T-cell (primary cell): Measurements from ENCODE around the gene MYADML2. TPM values are rescaled to one million over a fixed set of nuclear protein-coding genes. Genes with fewer than 3 reads are reported as not detected.

Source experiments
- ATAC-seq, 4 experiments: fragments of 200-7000 bp in 3 of 4; fragments of 150-1000 bp in 1 of 4; cut with Tn5 transposase; replicated peaks in 1 of 4; 1 replicate in 3 of 4; 2 replicates in 1 of 4; pipeline ENCODE4 v1.10.0; 2021; ENCODE audit warnings: moderate library complexity in 3 of 4, mild to moderate bottlenecking in 2 of 4, moderate number of reproducible peaks in 1 of 4
- CTCF ChIA-PET, 2 donors: fragments of 300-600 bp; sonication (Branson Sonifier 250); formaldehyde crosslinking; loops; one replicate each; lab custom pipeline; 2022; ENCODE audit warnings: antibody characterized with exemption in 2 of 2; lab: Charles Lee
- POLR2A ChIA-PET, 2 donors: fragments of 300-600 bp; sonication (Branson Sonifier 250); formaldehyde crosslinking; loops; one replicate each; lab custom pipeline; 2022; ENCODE audit warnings: antibody characterized with exemption in 2 of 2; lab: Charles Lee
- DNase-seq, 35 experiments: peaks; one replicate each; pipeline versions ENCODE4 v3.0.0 to v3.0.0-alpha.2; 2013 to 2023
- H3K27ac ChIP-seq: one replicate; pipeline ENCODE4 v1.5.1; 2013; ENCODE audit warnings: low read length
- H3K27me3 ChIP-seq, 2 experiments: replicated peaks in 1 of 2; 1 replicate in 1 of 2; 2 replicates in 1 of 2; pipeline versions ENCODE4 v1.6.1 to v1.7.0; 2013; ENCODE audit warnings: low read length in 1 of 2, mixed read lengths in 1 of 2; ENCODE audit not compliant: control insufficient read depth in 2 of 2, insufficient read depth in 2 of 2; ENCODE audit errors: extremely low read depth in 1 of 2
- H3K36me3 ChIP-seq, 2 donors: 1 replicate in 1 of 2; 2 replicates in 1 of 2; pipeline versions ENCODE4 v1.6.1 to v1.7.0; 2013; ENCODE audit warnings: low read length in 1 of 2; ENCODE audit not compliant: control insufficient read depth in 2 of 2, insufficient read depth in 1 of 2; ENCODE audit errors: extremely low read depth in 1 of 2
- H3K4me1 ChIP-seq, 2 experiments: 1 replicate in 1 of 2; 2 replicates in 1 of 2; pipeline versions ENCODE4 v1.6.1 to v1.7.0; 2013; ENCODE audit warnings: low read length in 2 of 2, mixed read lengths in 1 of 2; ENCODE audit not compliant: insufficient read depth in 2 of 2, control insufficient read depth in 1 of 2; ENCODE audit errors: extremely low read depth in 1 of 2
- H3K4me3 ChIP-seq, 2 donors: 1 replicate in 1 of 2; 2 replicates in 1 of 2; pipeline versions ENCODE4 v1.5.1 to v1.7.0; 2013; ENCODE audit warnings: mild to moderate bottlenecking in 2 of 2, low read length in 1 of 2, moderate library complexity in 1 of 2; ENCODE audit not compliant: control insufficient read depth in 1 of 2; ENCODE audit errors: extremely low read depth in 1 of 2
- H3K9me3 ChIP-seq: 2 replicates; pipeline ENCODE4 v1.7.0; 2013
- H3K27ac Mint-ChIP-seq, 2 donors: one replicate each; pipeline ENCODE4 v1.8.0; 2020 to 2021; ENCODE audit warnings: mild to moderate bottlenecking in 2 of 2, mixed read lengths in 2 of 2
- H3K27me3 Mint-ChIP-seq, 2 donors: one replicate each; pipeline ENCODE4 v1.8.0; 2021 to 2022; ENCODE audit warnings: mixed read lengths in 2 of 2
- H3K36me3 Mint-ChIP-seq: one replicate; pipeline ENCODE4 v1.8.0; 2021; ENCODE audit warnings: mixed read lengths
- H3K4me1 Mint-ChIP-seq, 3 donors: one replicate each; pipeline ENCODE4 v1.8.0; 2020 to 2022; ENCODE audit warnings: mixed read lengths in 3 of 3, mild to moderate bottlenecking in 1 of 3
- H3K4me3 Mint-ChIP-seq, 3 donors: one replicate each; pipeline ENCODE4 v1.8.0; 2020 to 2022; ENCODE audit warnings: mild to moderate bottlenecking in 3 of 3, mixed read lengths in 3 of 3, moderate library complexity in 3 of 3
- H3K9me3 Mint-ChIP-seq, 3 donors: one replicate each; pipeline ENCODE4 v1.8.0; 2020 to 2022; ENCODE audit warnings: mixed read lengths in 3 of 3
- WGBS: methylation state at CpG from one replicate; pipeline ENCODE4 v1.1.5; 2013; ENCODE audit warnings: missing lambda C conversion rate; ENCODE audit not compliant: insufficient coverage; 5-methylcytosine and 5-hydroxymethylcytosine counted together
- total RNA-seq, 35 experiments: library from RNA in 6 of 35; stranded (reverse) in 6 of 35; fragments of 120-200 nt in 1 of 35; gene quantifications; one replicate each; pipeline versions ENCODE4 v1.2.1 to v1.2.4 and lab custom pipeline; 2013 to 2026

MYADML2 gene
- total RNA-seq, 5 donors from 2014 or later (not counting 1 experiment from before 2014, with no cell fraction given) = not detected

DNA sequence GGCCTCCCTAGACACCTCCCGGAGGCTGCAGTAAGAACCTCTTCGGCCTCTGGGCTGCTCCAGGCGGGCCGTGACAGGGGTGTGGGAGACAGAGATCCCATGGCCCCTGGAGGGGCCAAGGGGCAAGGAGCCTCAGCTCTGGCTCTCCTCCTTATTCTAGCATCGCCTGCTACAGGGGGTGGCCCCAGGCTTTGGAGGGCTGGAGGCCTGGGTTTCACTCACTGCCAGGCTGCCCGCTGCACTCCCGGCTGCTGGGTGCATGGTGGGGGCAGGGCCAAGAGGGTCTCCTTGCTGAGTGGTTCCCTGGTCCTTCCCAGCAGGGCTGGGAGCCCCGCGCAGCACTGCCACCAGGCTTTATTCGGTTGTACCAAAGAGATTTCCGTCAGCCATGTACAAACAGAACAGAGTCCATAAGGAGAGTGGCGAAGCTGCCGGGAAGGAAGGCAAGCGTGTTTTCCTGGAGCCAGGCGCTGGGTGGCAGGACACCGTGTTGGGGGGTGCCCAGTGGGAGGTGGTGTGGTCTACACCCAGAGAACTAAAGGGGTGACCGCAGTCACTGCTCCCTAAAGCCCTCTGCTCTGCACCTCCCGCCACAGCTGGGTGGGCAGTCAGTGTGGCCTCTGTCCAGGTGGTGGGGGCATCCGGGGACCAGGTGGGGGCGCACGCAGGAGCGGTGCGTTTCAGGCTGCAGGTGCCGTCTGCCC, 43.0 kb downstream of the MYADML2 start:
- H3K27ac Mint-ChIP-seq = no peak overlapping the region
- Histone ChIP-seq H3K27ac (no peak overlapping the region), H3K4me3 (no peak overlapping the region), H3K36me3 (peaks cover 31 to 49% of the 10 kb centered on the region in 2 donors), H3K9me3 (no peaks in the 10 kb centered on the region), H3K27me3 (peaks cover 0 to 23% of the 10 kb centered on the region in 2 experiments), H3K4me1 (peaks cover 0 to 20% of the 10 kb centered on the region in 2 experiments)
- WGBS = 98% methylated on average over 20 of the region's 24 CpGs
- H3K36me3 Mint-ChIP-seq = peaks cover 13% of the 10 kb centered on the region
- ATAC-seq = no peak
- H3K27me3 Mint-ChIP-seq = peaks cover 8 to 14% of the 10 kb centered on the region in 2 donors
- no peak for DNase-seq
- no peak overlapping the region for H3K4me3 Mint-ChIP-seq
- peaks cover 6 to 8% (median 6%) of the 10 kb centered on the region in 3 donors for H3K4me1 Mint-ChIP-seq
- CTCF ChIA-PET = no interaction called here
- POLR2A ChIA-PET = no interaction called here
- no peaks in the 10 kb centered on the region for H3K9me3 Mint-ChIP-seq

GRCh38 chr17:81903415-81903831, 43.6 kb downstream of the MYADML2 start:
- H3K36me3 ChIP-seq = peaks cover 29 to 49% of the 10 kb centered on the region in 2 donors
- POLR2A ChIA-PET = interaction anchor here in 1 of 2 donors (0.5 kb wide), 1 partner anchor 514 kb away, joined by 4 read pairs; no protein-coding TSS in a partner anchor

DNA sequence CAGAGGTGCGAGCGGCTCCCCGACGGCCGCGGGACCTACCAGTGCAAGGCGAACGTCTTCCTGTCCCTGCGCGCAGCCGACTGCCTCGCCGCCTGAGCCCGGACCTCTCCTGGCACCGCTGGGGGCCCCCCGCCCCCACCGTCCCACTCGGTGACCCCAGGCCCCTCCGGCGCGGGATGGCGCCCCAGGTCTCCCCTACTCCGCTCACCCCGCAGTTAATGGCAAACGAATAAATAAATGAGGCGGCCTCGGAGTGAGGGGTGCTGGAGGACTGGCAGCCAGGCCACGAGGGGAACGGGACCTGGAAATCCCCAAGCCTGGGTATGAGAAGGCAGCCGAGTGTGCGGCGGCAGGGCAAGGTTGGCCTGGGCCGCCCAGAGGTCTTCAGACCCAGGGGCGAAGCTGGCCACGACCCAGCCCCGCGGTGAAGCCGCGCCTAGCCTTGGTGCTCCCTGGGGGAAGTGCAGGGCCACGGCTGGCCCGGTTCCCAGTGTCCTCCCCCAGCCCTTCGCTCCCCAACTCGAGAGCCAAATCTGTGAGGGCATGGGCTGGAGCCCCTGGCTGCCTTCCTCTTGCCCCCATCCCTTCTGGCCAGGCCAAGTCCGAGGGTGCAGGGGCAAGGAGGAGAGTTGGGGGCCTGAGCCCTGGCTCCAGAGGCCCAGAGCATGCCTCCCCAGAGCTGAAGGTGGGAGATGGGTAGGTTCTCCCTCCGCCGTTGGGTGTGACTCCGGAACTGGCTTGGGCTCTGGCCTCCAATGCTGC, 44.2 kb downstream of the MYADML2 start:
- CTCF ChIA-PET = no interaction called here
- WGBS = 44% methylated on average over 43 of the region's 47 CpGs
- Mint-ChIP-seq H3K27me3 (peaks cover 8 to 14% of the 10 kb centered on the region in 2 donors), H3K9me3 (no peaks in the 10 kb centered on the region), H3K4me1 (peaks cover 6 to 8% (median 6%) of the 10 kb centered on the region in 3 donors), H3K27ac (no peak overlapping the region), H3K36me3 (peaks cover 18% of the 10 kb centered on the region), H3K4me3 (peak overlapping the region in 1 of 3 donors; percentile 22)
- Histone ChIP-seq H3K27me3 (peaks cover 0 to 23% of the 10 kb centered on the region in 2 experiments), H3K27ac (no peak overlapping the region), H3K9me3 (no peaks in the 10 kb centered on the region), H3K4me1 (peaks cover 0 to 18% of the 10 kb centered on the region in 2 experiments), H3K4me3 (no peak overlapping the region), H3K36me3 (peaks cover 24 to 48% of the 10 kb centered on the region in 2 donors)
- POLR2A ChIA-PET = interaction anchor here in 1 of 2 donors (0.5 kb wide), 1 partner anchor 515 kb away, joined by 4 read pairs; no protein-coding TSS in a partner anchor
- peak; percentile 44 to 47 (median 46) for ATAC-seq
- DNase-seq = no peak

More at GRCh38 chr17:81903415-81903831, 43.6 kb downstream of the MYADML2 start:
- Mint-ChIP-seq H3K27ac (no peak overlapping the region), H3K9me3 (no peaks in the 10 kb centered on the region), H3K27me3 (peaks cover 8 to 14% of the 10 kb centered on the region in 2 donors), H3K4me3 (peak overlapping the region in 1 of 3 donors; percentile 13), H3K36me3 (peaks cover 14% of the 10 kb centered on the region), H3K4me1 (peaks cover 6 to 8% (median 6%) of the 10 kb centered on the region in 3 donors)
- H3K9me3 ChIP-seq = no peaks in the 10 kb centered on the region
- DNase-seq (no peak), ATAC-seq (no peak)
- H3K4me3 ChIP-seq = no peak overlapping the region
- CTCF ChIA-PET = no interaction called here
- WGBS = 88% methylated on average over 10 of the region's 10 CpGs
- peaks cover 0 to 23% of the 10 kb centered on the region in 2 experiments for H3K27me3 ChIP-seq
- peaks cover 0 to 18% of the 10 kb centered on the region in 2 experiments for H3K4me1 ChIP-seq
- H3K27ac ChIP-seq = no peak overlapping the region

DNA sequence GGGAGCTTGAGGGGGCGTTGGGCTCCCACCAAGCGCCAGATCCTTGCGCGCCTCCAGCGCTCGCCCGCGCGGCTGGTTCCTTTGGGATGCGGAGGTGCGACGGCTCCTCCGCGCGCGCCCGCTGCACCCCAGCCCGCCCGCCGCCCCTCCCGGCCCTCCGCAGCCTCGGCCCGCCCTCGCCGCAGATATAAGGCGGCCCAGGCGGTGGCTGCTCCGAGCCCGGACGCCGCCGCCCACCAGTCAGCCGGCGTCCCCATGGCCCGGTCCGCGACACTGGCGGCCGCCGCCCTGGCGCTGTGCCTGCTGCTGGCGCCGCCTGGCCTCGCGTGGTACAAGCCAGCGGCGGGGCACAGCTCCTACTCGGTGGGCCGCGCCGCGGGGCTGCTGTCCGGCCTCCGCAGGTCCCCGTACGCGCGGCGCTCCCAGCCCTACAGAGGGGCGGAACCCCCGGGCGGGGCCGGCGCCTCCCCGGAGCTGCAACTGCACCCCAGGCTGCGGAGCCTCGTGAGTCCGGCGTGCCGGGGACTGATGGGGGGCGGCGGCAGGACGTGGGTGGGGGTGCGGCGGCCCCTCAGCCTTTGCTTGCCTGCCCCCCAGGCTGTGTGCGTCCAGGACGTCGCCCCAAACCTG, 44.9 kb downstream of the MYADML2 start, which contains the start of gene NPB:
NPB (plus strand) TSS at position 216 of the 630 bp plus-strand sequence; CDS start at position 256, 40 bp downstream.
- ChIA-PET CTCF (no interaction called here), POLR2A (no interaction called here)
- peak; percentile 53 to 67 (median 60) for ATAC-seq
- Mint-ChIP-seq H3K4me1 (peaks cover 6 to 8% (median 6%) of the 10 kb centered on the region in 3 donors), H3K27ac (no peak within 1 kb of the TSS), H3K36me3 (peaks cover 19% of the 10 kb centered on the region), H3K4me3 (peak within 1 kb of the TSS; percentile 7 to 57 (median 9)), H3K9me3 (no peaks in the 10 kb centered on the region), H3K27me3 (peaks cover 8 to 14% of the 10 kb centered on the region in 2 donors)
- no peaks in the 10 kb centered on the region for H3K9me3 ChIP-seq
- no peak for DNase-seq
- no peak within 1 kb of the TSS for H3K27ac ChIP-seq
- H3K27me3 ChIP-seq = peaks cover 0 to 23% of the 10 kb centered on the region in 2 experiments
- 1% methylated on average over 79 of the region's 79 CpGs for WGBS
- peak within 1 kb of the TSS in 1 of 2 donors; percentile 18 for H3K4me3 ChIP-seq
- H3K4me1 ChIP-seq = peaks cover 0 to 18% of the 10 kb centered on the region in 2 experiments
- H3K36me3 ChIP-seq = peaks cover 18 to 43% of the 10 kb centered on the region in 2 donors

- peaks cover 0 to 23% of the 10 kb centered on the region in 2 experiments for H3K27me3 ChIP-seq
- peak overlapping the region in 1 of 2 donors; percentile 3 for H3K4me3 ChIP-seq
- no peaks in the 10 kb centered on the region for H3K9me3 ChIP-seq
- no peak overlapping the region for H3K27ac ChIP-seq
- Mint-ChIP-seq H3K36me3 (peaks cover 20% of the 10 kb centered on the region), H3K27me3 (peaks cover 8 to 14% of the 10 kb centered on the region in 2 donors), H3K4me1 (peaks cover 6 to 8% (median 6%) of the 10 kb centered on the region in 3 donors), H3K9me3 (no peaks in the 10 kb centered on the region), H3K4me3 (peak overlapping the region; percentile 7 to 57 (median 9)), H3K27ac (no peak overlapping the region)
- WGBS = 34% methylated on average over 13 of the region's 21 CpGs
- DNase-seq (no peak), ATAC-seq (peak in 3 of 4 experiments; percentile 4 to 32 (median 4))
- ChIA-PET POLR2A (no interaction called here), CTCF (no interaction called here)
- H3K4me1 ChIP-seq = peaks cover 0 to 18% of the 10 kb centered on the region in 2 experiments
- peaks cover 17 to 39% of the 10 kb centered on the region in 2 donors for H3K36me3 ChIP-seq
Measured at GRCh38 chr17:81901167-81902022, 45.6 kb downstream of the MYADML2 start.
